NCI-H187 treated with DMSO at 0.1 percent for 48 hours (cell line): ENCODE results near the gene COG2.
A peak's percentile ranks its signal among the peaks of the same experiment; 100 is the strongest.
"Not testable (repeated sequence)": the region's sequence is repeated elsewhere in the genome, so short reads cannot be mapped to it uniquely, and the experiment has no call there.

Experiments
- DNase-seq: peaks from one replicate; lab custom pipeline; 2025; lab: John Stamatoyannopoulos, UW

COG2 gene

GRCh38 chr1:230642263-230642959 is at the start of gene COG2:
Gene COG2 (plus strand): TSS chr1:230642481. CDS start chr1:230642607, 126 bp downstream.
- DNase-seq, result peak; percentile 31

DNA sequence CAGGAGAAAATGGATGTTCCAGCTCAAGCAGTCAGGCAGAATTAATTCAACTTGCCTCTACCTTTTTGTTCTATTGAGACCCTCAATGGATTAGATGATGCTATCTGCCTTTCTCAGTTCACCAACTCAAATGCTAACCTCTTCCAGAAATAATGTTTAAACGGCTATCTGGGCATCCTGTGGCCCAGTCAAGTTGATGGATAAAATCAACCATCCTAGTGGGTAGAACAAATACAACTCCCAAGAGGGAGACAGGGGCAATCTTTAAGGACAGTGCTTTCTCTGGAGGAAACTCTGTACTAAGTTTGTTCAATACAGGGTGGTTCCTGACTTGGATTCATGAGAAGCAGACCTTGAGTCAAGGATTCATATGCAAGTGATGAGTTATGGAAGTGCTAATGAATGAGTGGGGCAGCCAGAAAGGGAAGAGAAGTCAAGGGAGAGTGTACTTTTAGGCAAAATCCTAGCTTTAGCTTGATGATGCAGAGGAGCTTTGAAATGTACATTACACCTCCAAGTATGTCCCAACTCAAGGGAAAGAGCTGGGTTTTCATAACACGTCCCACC is 49.4 kb upstream of the COG2 start:
- DNase-seq, result no peak

DNA sequence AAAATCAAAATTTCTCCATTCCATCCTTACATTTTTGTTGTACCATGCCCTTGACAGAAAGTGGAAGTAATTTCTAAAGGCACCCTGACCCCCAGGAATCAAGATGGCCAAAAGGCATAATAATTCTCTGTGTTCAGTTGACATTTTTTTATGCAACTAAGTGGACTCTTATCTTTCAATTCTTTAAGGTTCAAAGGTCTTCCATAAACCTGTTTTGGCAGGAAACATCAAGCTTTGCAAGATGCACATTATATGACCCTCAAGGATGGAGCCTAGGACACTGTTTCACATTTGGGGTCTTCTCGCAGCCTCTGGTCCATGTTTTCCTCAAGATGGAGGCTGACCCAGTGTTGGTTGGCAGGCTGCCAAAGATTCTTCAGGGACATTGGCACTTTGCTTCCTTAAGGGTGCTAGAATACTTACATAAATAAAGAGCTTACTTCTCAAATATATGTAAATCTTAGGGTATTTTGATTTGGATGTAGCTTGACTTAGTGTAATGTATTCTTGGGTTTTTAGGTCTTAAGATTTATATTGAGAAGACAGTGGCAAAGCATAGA is 48.0 kb upstream of the COG2 start:
- no peak for DNase-seq

- no peak for DNase-seq
Measured at GRCh38 chr1:230595181-230595580, 47.1 kb upstream of the COG2 start.

DNA sequence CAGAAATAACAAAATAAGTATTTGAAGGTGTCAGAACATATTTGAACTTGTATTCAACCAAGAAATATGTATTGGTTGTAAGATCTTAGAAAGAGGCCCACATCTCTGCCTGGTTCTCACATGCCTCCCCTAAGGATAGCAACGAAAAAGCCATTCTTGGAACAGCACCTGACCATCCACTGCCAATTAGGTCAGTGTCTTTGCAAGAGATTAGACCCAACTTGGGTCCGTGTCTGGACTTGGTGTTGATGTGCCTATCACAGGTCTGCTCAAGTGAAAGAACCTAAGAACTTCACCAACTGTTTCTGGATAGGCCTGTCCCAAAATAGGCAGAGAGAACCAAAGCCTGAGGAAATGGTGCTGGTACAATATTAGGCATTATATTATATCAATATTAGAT is 46.0 kb upstream of the COG2 start:
- no peak for DNase-seq

DNA sequence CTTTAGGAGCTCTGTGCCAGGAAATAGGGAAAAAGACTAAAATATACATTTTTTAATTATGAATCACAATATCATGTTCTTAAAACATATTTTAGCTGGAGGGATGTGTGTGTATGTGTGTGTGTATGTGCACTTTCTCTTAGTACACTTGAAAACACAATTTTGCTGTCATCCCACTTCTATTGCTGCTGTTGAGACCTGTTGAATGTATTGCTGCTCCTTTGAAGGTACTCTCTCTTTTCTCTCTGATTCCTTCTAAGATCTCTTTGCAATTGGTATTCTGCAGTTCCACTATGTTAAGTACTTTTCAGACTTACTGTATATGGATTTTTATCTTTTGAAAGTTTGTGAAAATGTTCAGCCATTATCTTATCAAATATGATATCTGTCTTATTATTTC is 43.5 kb upstream of the COG2 start:
- DNase-seq, result no peak

DNA sequence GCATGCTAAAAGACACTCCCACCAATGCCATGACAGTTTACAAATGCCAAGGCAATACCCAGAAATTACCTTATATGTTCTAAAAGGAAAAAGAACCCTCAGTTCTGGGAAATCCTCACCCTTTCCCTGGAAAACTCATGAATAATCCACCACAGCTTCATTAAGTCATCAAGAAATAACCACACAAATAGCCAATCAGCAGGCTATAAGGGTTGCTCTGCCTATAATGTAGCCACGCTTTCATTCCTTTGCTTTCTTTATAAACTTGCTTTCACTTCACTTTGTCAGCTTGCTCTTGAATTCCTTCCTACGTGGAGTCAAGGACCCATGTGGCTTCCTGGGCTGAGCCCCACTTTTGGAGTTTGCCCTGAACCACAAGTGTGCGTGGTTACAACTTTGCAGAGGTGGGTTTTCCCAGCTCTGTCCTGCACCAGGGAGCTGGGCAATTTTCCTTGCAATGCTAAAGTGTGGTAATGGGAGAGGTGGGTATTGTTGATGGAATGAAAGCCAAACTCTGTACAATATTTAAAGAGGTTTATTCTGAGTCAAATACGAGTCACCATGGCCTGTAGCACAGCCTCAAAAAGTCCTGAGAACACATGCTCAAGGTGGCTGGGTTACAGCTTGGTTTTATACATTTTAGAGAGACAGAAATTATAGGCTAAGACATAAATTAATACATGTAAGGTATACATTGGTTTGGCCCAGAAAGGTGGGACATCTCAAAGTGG is 42.2 kb upstream of the COG2 start:
- DNase-seq, result no peak

- DNase-seq, result not testable (repeated sequence)
Measured at GRCh38 chr1:230600657-230601400, 41.5 kb upstream of the COG2 start.

- DNase-seq, result no peak
Measured at GRCh38 chr1:230609208-230609607, 33.1 kb upstream of the COG2 start.

- DNase-seq, result no peak
Measured at GRCh38 chr1:230610589-230610988, 31.7 kb upstream of the COG2 start.

DNA sequence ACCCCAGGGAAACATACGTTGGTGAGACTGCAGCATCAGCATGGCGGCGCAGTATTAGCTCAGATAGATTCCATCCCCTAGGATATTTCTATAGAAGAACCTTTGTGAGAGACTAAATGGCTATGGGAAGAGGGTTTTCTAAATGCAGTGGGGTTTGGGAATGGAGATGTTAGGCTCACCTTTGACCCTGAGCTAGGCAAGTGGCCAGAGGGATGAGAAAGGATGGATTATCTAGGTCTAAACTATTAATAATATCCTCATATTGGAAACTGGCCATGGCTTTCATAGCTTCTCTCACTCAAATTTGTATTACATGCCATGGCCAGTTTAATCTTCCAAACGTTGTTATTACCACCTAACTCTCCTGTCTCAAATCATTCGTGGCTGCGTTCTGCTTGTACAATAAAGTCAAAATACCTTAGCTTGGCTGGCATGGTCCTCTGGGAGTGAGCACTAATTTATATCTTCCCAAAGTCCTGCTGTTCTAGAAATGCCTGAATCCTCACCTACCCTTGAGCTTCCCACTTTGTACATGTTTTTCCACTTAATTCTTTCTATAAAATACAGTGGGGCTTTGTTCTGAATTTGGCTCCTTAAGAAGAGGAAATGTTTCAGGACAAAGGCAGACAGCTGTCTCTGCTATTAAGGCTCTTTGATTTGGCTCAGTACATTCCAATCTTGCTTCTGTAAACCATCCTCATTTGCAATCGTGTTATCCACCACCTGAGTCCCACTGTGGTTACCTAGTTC is 31.0 kb upstream of the COG2 start:
- DNase-seq, result no peak

GRCh38 chr1:230611878-230612235 is 30.4 kb upstream of the COG2 start:
- no peak for DNase-seq

GRCh38 chr1:230612651-230613050 is 29.6 kb upstream of the COG2 start:
- DNase-seq, result no peak

DNA sequence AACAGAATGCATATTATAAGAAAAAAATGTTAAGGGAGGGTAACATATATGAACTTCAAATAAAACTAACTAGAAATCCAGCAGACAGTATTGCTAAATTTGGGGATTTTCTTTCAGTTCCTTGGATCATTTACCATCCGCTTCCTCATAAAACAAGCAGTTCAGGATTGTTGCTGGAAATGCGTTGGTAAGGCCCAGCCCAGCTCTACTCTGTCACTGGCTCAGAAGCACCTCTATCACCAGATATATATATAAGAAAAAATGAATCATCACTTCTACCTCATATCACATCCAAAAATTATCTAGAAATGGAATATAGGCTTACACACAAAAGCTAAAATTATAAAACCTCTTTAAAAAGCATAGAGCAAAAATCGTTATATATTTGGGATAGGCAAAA is 28.2 kb upstream of the COG2 start:
- no peak for DNase-seq

GRCh38 chr1:230618537-230618936 is 23.7 kb upstream of the COG2 start:
- no peak for DNase-seq

- no peak for DNase-seq
Measured at GRCh38 chr1:230620649-230621323, 21.5 kb upstream of the COG2 start.

DNA sequence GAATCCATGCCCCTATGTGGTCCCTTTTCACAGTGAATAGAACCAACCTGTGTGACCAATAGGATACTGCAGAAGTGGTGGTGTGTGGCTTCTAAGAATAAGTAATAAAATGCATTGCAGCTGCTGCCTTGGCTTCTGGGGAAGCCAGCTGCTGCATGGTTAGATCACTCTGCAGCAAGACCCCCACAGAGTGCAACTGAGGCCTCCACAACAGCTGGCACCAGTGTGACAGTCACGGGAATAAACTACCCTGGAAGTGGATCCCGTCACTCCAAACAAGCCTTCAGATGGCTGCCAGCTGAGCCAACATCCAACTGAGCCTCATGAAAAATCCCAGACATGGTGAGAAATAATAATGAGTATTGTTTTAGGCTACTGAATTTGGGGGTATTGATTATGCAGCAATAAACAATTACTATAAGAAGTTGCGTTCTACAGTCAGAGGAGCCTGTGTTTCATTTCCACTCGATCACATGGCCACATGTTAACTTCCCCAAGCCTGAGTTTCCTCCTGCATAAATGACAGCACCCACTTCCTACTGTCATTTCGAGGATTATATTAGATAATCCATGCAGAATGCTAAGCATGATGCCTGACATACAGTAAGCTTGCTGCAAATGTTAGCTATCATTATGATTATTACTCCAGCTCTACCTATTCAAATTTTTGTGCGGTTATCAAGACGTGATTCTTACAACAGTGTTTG is 20.8 kb upstream of the COG2 start:
- DNase-seq, result no peak

- DNase-seq, result no peak
Measured at GRCh38 chr1:230622151-230622550, 20.1 kb upstream of the COG2 start.

- DNase-seq, result no peak
Measured at GRCh38 chr1:230624097-230624713, 18.1 kb upstream of the COG2 start.

GRCh38 chr1:230626232-230626631 is 16.0 kb upstream of the COG2 start:
- no peak for DNase-seq
